HCT116 (cell line): ENCODE measurements around the gene RNF25. TPM values are rescaled to one million over a fixed set of nuclear protein-coding genes. Genes with fewer than 3 reads are reported as not detected.

Source experiments
- ATAC-seq: fragments of 200-7000 bp; cut with Tn5 transposase; 2 replicates; pipeline ENCODE4 v1.9.1; 2020; ENCODE audit warnings: mild to moderate bottlenecking, moderate library complexity
- BruUV-seq: library from RNA; stranded (reverse); fragments of 400-500 nt; replicated peaks from 2 replicates; lab custom pipeline; 2021; lab: Mats Ljungman, UMichigan
- CTCF ChIA-PET: fragments of 300-600 bp; sonication (Branson Sonifier 250); formaldehyde crosslinking; loops from one replicate; lab custom pipeline; 2021; ENCODE audit warnings: antibody characterized with exemption; lab: Charles Lee
- POLR2A ChIA-PET: fragments of 300-600, 350-600 bp; sonication (Branson Sonifier 250); formaldehyde crosslinking; loops from one replicate; lab custom pipeline; 2021; ENCODE audit warnings: antibody characterized with exemption; lab: Charles Lee
- RAD21 ChIA-PET, 2 experiments: fragments of 300-600 bp; sonication (Branson Sonifier 250); formaldehyde crosslinking; loops; one replicate each; lab custom pipeline; 2023; ENCODE audit warnings: low total read pairs in 2 of 2; ENCODE audit not compliant: uncharacterized antibody in 2 of 2, unreplicated experiment in 2 of 2, low non-redundant PET in 1 of 2; lab: Charles Lee
- DNase-seq: peaks from one replicate; pipeline ENCODE4 v3.0.0-alpha.2; 2010; ENCODE audit warnings: low read depth, low spot score
- H2AFZ ChIP-seq: fragments of 200-600 bp; shearing (Covaris generic), sonication (generic); 2 replicates; pipeline ENCODE4 v1.6.1; 2017; ENCODE audit warnings: low read depth, mixed run types, mixed read lengths, antibody characterized with exemption, low read length; ENCODE audit not compliant: poor library complexity, severe bottlenecking
- H3K27ac ChIP-seq: 2 replicates; pipeline ENCODE4 v1.5.1; 2012; ENCODE audit warnings: low read depth, low read length
- H3K27me3 ChIP-seq: fragments of 200-600 bp; sonication (generic); 2 replicates; pipeline ENCODE4 v1.6.1; 2016; ENCODE audit warnings: mixed run types, low read length, mixed read lengths; ENCODE audit not compliant: insufficient read depth
- H3K36me3 ChIP-seq, 2 experiments: fragments of 200-500 bp in 1 of 2; fragments of 200-600 bp in 1 of 2; sonication (Bioruptor generic) in 1 of 2; sonication (generic) in 1 of 2; 2 replicates each; pipeline versions ENCODE4 v1.5.1 to v1.6.1; 2014 to 2016; ENCODE audit warnings: low read length in 2 of 2, inconsistent platforms in 1 of 2, mixed read lengths in 1 of 2, mixed run types in 1 of 2; ENCODE audit not compliant: insufficient read depth in 2 of 2, control insufficient read depth in 1 of 2
- H3K4me1 ChIP-seq, 2 experiments: fragments of 200-600 bp in 1 of 2; sonication (generic) in 1 of 2; 2 replicates each; pipeline versions ENCODE4 v1.5.1 to v1.6.1; 2012 to 2017; ENCODE audit warnings: low read length in 2 of 2, inconsistent platforms in 1 of 2, mild to moderate bottlenecking in 1 of 2, mixed read lengths in 1 of 2, mixed run types in 1 of 2, moderate library complexity in 1 of 2; ENCODE audit not compliant: insufficient read depth in 2 of 2, control insufficient read depth in 1 of 2
- H3K4me2 ChIP-seq: fragments of 200-600 bp; sonication (generic); 2 replicates; pipeline ENCODE4 v1.6.1; 2017; ENCODE audit warnings: mixed run types, low read length, mixed read lengths
- H3K4me3 ChIP-seq, 2 experiments: fragments of 200-600 bp in 1 of 2; sonication (generic) in 1 of 2; replicated peaks in 1 of 2; 2 replicates each; pipeline ENCODE4 v1.5.1; 2011 to 2016; ENCODE audit warnings: low read length in 2 of 2, control low read depth in 1 of 2, low read depth in 1 of 2, mild to moderate bottlenecking in 1 of 2, mixed read lengths in 1 of 2, mixed run types in 1 of 2
- H3K79me2 ChIP-seq: fragments of 200-600 bp; sonication (generic); 2 replicates; pipeline ENCODE4 v1.6.1; 2017; ENCODE audit warnings: mild to moderate bottlenecking, mixed run types, low read length, moderate library complexity, mixed read lengths; ENCODE audit not compliant: insufficient read depth
- H3K9ac ChIP-seq: fragments of 200-600 bp; sonication (generic); 2 replicates; pipeline ENCODE4 v1.6.1; 2016; ENCODE audit warnings: low read length, mixed read lengths
- H3K9me2 ChIP-seq: fragments of 200-600 bp; sonication (generic), shearing (Covaris generic); 2 replicates; pipeline ENCODE4 v1.6.1; 2017; ENCODE audit warnings: mixed run types, mild to moderate bottlenecking, moderate library complexity; ENCODE audit not compliant: insufficient read depth
- H3K9me3 ChIP-seq, 2 experiments: fragments of 200-500 bp in 1 of 2; fragments of 200-600 bp in 1 of 2; sonication (Bioruptor generic) in 1 of 2; sonication (generic) in 1 of 2; 2 replicates each; pipeline ENCODE4 v1.6.1; 2014 to 2017; ENCODE audit warnings: low read length in 2 of 2, mixed read lengths in 2 of 2, inconsistent platforms in 1 of 2, low read depth in 1 of 2, mild to moderate bottlenecking in 1 of 2, mixed run types in 1 of 2, moderate library complexity in 1 of 2; ENCODE audit not compliant: control insufficient read depth in 1 of 2, insufficient read depth in 1 of 2
- H4K20me1 ChIP-seq: fragments of 200-600 bp; sonication (generic), shearing (Covaris generic); 2 replicates; pipeline ENCODE4 v1.6.1; 2017; ENCODE audit warnings: mixed run types, mild to moderate bottlenecking, moderate library complexity; ENCODE audit not compliant: insufficient read depth
- EZH2 ChIP-seq: fragments of 200-600 bp; sonication (generic); IDR thresholded peaks from 2 replicates; pipeline ENCODE4 v1.6.1; 2017; ENCODE audit warnings: antibody characterized with exemption, mixed run types
- MAX ChIP-seq: IDR thresholded peaks from 2 replicates; pipeline ENCODE4 v1.6.1; 2012
- POLR2A ChIP-seq: IDR thresholded peaks from 2 replicates; pipeline ENCODE4 v1.7.0; 2011; ENCODE audit warnings: borderline replicate concordance; ENCODE audit not compliant: insufficient read depth, insufficient read length; ENCODE audit errors: extremely low read depth
- SIN3A ChIP-seq: IDR thresholded peaks from 2 replicates; pipeline ENCODE4 v1.6.1; 2012; ENCODE audit warnings: low read depth
- SRF ChIP-seq: IDR thresholded peaks from 2 replicates; pipeline ENCODE4 v1.6.1; 2012; ENCODE audit warnings: low read depth
- TCF7L2 ChIP-seq: IDR thresholded peaks from 2 replicates; pipeline ENCODE4 v1.7.0; 2011; ENCODE audit warnings: borderline replicate concordance, inconsistent platforms; ENCODE audit not compliant: insufficient read depth, insufficient read length; ENCODE audit errors: extremely low read depth
- YY1 ChIP-seq: IDR thresholded peaks from 2 replicates; pipeline ENCODE4 v1.6.1; 2011; ENCODE audit warnings: low read length, low read depth, moderate library complexity, mild to moderate bottlenecking; ENCODE audit not compliant: insufficient replicate concordance; ENCODE audit errors: extremely low read depth
- ZBTB33 ChIP-seq: IDR thresholded peaks from 2 replicates; pipeline ENCODE4 v1.6.1; 2011; ENCODE audit warnings: mild to moderate bottlenecking, low read length, moderate library complexity; ENCODE audit not compliant: insufficient replicate concordance; ENCODE audit errors: extremely low read depth
- intact Hi-C: fragments of 100-400 bp; cut with micrococcal nuclease; formaldehyde crosslinking; loops from 2 replicates; pipeline ENCODE4 v1.10.0; 2022
- total RNA-seq: library from RNA; stranded (reverse); gene quantifications from one replicate; pipeline ENCODE4 v1.2.1, GENCODE V29; 2021; ENCODE audit not compliant: unreplicated experiment

Gene RNF25
- total RNA-seq, 1 experiment from 2014 or later, result 23.4 TPM

DNA sequence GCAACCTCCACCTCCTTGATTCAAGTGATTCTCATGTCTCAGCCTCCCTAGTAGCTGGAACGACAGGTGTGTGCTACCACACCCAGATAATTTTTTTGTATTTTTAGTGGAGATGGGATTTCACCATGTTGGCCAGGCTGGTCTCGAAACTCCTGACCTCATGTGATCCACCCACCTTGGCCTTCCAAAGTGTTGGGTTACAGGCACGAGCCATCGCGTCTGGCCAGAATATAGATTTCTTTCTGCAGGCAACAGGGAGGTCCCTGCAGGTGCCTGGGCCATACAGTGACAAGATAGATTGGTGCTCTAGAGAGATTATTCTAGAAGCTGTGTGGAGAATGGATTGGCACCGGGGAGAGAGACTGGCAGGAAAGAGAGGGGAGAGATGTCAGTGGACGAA lies 50.8 kb downstream of the RNF25 start:
- Histone ChIP-seq H3K9me2 (no peaks in the 10 kb centered on the region), H3K27ac (no peak overlapping the region), H3K9me3 (no peaks in the 10 kb centered on the region), H3K4me1 (peaks cover 0 to 4% of the 10 kb centered on the region in 2 experiments; a peak in 2 of 4 replicates), H3K4me3 (no peak overlapping the region), H3K79me2 (no peaks in the 10 kb centered on the region), H4K20me1 (no peaks in the 10 kb centered on the region), H3K9ac (no peak overlapping the region), H3K4me2 (no peak overlapping the region)
- CTCF ChIA-PET, result no interaction called here
- intact Hi-C loops, result no loop called here
- DNase-seq (no peak), ATAC-seq (no peak)
- POLR2A ChIA-PET, result no interaction called here
- TF ChIP-seq SIN3A (no peak), SRF (no peak), MAX (no peak), ZBTB33 (no peak), TCF7L2 (no peak), POLR2A (no peak), YY1 (no peak), EZH2 (no peak)
- TF ChIP-seq, all 23 proteins: peak for 0
- no TSS peak for BruUV-seq
- Histone ChIP-seq H2AFZ (no peak overlapping the region), H3K27me3 (no peaks in the 10 kb centered on the region), H3K36me3 (no peaks in the 10 kb centered on the region)
- RAD21 ChIA-PET, result no interaction called here
